Esophagus squamous epithelium (tissue), 4 donors: Measurements from ENCODE around the gene FIGN.

Experiments used
- POLR2A ChIP-seq, 4 donors: fragments of 450-650 bp; IDR thresholded peaks; one replicate each; pipeline ENCODE4 v1.6.1; 2017; ENCODE audit warnings: antibody characterized with exemption in 4 of 4, mild to moderate bottlenecking in 4 of 4, moderate library complexity in 3 of 4
- TF ChIP-seq, protein P1 (sequence below), 6 experiments: fragments of 450-650 bp in 4 of 6; fragments of 200-600 bp in 2 of 6; sonication (generic) in 2 of 6; IDR thresholded peaks; one replicate each; pipeline ENCODE4 v1.5.1; 2016 to 2019; ENCODE audit warnings: antibody characterized with exemption in 6 of 6, mild to moderate bottlenecking in 4 of 6, moderate library complexity in 4 of 6

DNA sequence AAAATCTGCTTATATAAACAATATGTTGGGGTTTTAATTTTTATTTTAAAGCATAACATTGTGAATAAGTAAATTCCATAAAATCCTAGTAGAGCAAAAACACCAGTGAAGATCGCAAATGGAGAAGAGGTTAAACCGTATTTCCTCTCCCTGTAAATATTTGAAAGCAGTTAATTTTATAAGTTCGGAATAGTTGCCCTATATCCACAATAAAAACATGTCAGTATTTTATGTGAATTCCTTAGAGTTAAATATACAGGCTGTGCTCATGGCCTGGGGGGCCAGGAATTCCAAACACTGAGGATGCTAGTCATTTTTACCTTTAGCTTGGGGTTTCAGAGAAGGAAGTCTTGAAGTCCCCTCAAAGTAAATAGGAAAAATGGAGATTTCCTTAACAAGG, 135.0 kb downstream of the FIGN start:
- TF ChIP-seq, protein P1, sequence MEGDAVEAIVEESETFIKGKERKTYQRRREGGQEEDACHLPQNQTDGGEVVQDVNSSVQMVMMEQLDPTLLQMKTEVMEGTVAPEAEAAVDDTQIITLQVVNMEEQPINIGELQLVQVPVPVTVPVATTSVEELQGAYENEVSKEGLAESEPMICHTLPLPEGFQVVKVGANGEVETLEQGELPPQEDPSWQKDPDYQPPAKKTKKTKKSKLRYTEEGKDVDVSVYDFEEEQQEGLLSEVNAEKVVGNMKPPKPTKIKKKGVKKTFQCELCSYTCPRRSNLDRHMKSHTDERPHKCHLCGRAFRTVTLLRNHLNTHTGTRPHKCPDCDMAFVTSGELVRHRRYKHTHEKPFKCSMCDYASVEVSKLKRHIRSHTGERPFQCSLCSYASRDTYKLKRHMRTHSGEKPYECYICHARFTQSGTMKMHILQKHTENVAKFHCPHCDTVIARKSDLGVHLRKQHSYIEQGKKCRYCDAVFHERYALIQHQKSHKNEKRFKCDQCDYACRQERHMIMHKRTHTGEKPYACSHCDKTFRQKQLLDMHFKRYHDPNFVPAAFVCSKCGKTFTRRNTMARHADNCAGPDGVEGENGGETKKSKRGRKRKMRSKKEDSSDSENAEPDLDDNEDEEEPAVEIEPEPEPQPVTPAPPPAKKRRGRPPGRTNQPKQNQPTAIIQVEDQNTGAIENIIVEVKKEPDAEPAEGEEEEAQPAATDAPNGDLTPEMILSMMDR (IDR thresholded peaks at IDR 0.05): no peak
- TF ChIP-seq POLR2A (IDR thresholded peaks at IDR 0.05): no peak
